Stimulated activated naive B cell treated with anti-CD40 and anti-IgM and Interleukin-4, amounts not matched to agents 10 μg/mL and 1 μg/mL and 100 μg/mL, for 72 hours (primary cell): ENCODE measurements around the gene HOXC12.

Source experiments
- ATAC-seq, 2 donors: fragments of 150-1000 bp; cut with Tn5 transposase; replicated peaks; 2 replicates each; pipeline ENCODE4 v1.10.0; 2021; ENCODE audit warnings: moderate library complexity in 1 of 2
- DNase-seq: peaks from one replicate; pipeline ENCODE4 v3.0.0; 2021
- H3K27ac Mint-ChIP-seq: one replicate; pipeline ENCODE4 v1.8.0; 2022; ENCODE audit warnings: mild to moderate bottlenecking, mixed read lengths
- H3K27me3 Mint-ChIP-seq, 2 donors: one replicate each; pipeline ENCODE4 v1.8.0; 2022; ENCODE audit warnings: mixed read lengths in 2 of 2
- H3K36me3 Mint-ChIP-seq, 2 donors: one replicate each; pipeline ENCODE4 v1.8.0; 2022; ENCODE audit warnings: mixed read lengths in 2 of 2, mild to moderate bottlenecking in 1 of 2
- H3K4me1 Mint-ChIP-seq, 2 donors: one replicate each; pipeline ENCODE4 v1.8.0; 2022; ENCODE audit warnings: mixed read lengths in 2 of 2, mild to moderate bottlenecking in 1 of 2
- H3K4me3 Mint-ChIP-seq, 2 donors: one replicate each; pipeline ENCODE4 v1.8.0; 2022; ENCODE audit warnings: mild to moderate bottlenecking in 2 of 2, mixed read lengths in 2 of 2, moderate library complexity in 1 of 2
- H3K9me3 Mint-ChIP-seq, 2 donors: one replicate each; pipeline ENCODE4 v1.8.0; 2022; ENCODE audit warnings: mixed read lengths in 2 of 2, mild to moderate bottlenecking in 1 of 2

The HOXC12 gene

GRCh38 chr12:53937099-53937498 is 17.6 kb upstream of the HOXC12 start:
- Mint-ChIP-seq H3K27ac (peak overlapping the region; percentile 37), H3K4me1 (peaks cover 9 to 13% of the 10 kb centered on the region in 2 donors), H3K27me3 (peaks cover 89 to 99% of the 10 kb centered on the region in 2 donors), H3K9me3 (no peaks in the 10 kb centered on the region), H3K36me3 (peaks cover 0 to 1% of the 10 kb centered on the region in 2 donors), H3K4me3 (no peak overlapping the region)
- ATAC-seq (no peak), DNase-seq (no peak)

- H3K9me3 Mint-ChIP-seq, result no peaks in the 10 kb centered on the region
- peak overlapping the region; percentile 73 for H3K27ac Mint-ChIP-seq
Measured at GRCh38 chr12:53937596-53938325, 16.9 kb upstream of the HOXC12 start.

GRCh38 chr12:53938326-53939140 is 16.2 kb upstream of the HOXC12 start, which contains the start of gene HOXC13:
Gene HOXC13 (plus strand): TSS chr12:53938831. CDS start chr12:53938907, 76 bp downstream.
- DNase-seq (no peak), ATAC-seq (no peak)
- Mint-ChIP-seq H3K27ac (peak within 1 kb of the TSS; percentile 73), H3K27me3 (peaks cover 88 to 99% of the 10 kb centered on the region in 2 donors), H3K4me3 (no peak within 1 kb of the TSS), H3K9me3 (no peaks in the 10 kb centered on the region), H3K36me3 (peaks cover 0 to 1% of the 10 kb centered on the region in 2 donors), H3K4me1 (peaks cover 9 to 13% of the 10 kb centered on the region in 2 donors)

More at GRCh38 chr12:53937596-53938325, 16.9 kb upstream of the HOXC12 start:
- Mint-ChIP-seq H3K36me3 (peaks cover 0 to 1% of the 10 kb centered on the region in 2 donors), H3K4me1 (peaks cover 9 to 13% of the 10 kb centered on the region in 2 donors), H3K27me3 (peaks cover 88 to 99% of the 10 kb centered on the region in 2 donors), H3K4me3 (no peak overlapping the region)
- ATAC-seq, result no peak
- no peak for DNase-seq

GRCh38 chr12:53939141-53940108 is 15.3 kb upstream of the HOXC12 start:
- DNase-seq (no peak), ATAC-seq (no peak)
- Mint-ChIP-seq H3K36me3 (peaks cover 0 to 1% of the 10 kb centered on the region in 2 donors), H3K9me3 (no peaks in the 10 kb centered on the region), H3K4me3 (peak overlapping the region in 1 of 2 donors; percentile 35), H3K27me3 (peaks cover 88 to 99% of the 10 kb centered on the region in 2 donors), H3K4me1 (peaks cover 9 to 13% of the 10 kb centered on the region in 2 donors), H3K27ac (peak overlapping the region; percentile 59)

GRCh38 chr12:53940443-53941014 is 14.2 kb upstream of the HOXC12 start:
- ATAC-seq (no peak), DNase-seq (no peak)
- Mint-ChIP-seq H3K27ac (no peak overlapping the region), H3K36me3 (peaks cover 0 to 1% of the 10 kb centered on the region in 2 donors), H3K9me3 (no peaks in the 10 kb centered on the region), H3K4me1 (peaks cover 6 to 12% of the 10 kb centered on the region in 2 donors), H3K27me3 (peaks cover 85 to 99% of the 10 kb centered on the region in 2 donors), H3K4me3 (no peak overlapping the region)

- peaks cover 4 to 7% of the 10 kb centered on the region in 2 donors for H3K4me1 Mint-ChIP-seq
- ATAC-seq (no peak), DNase-seq (no peak)
- H3K9me3 Mint-ChIP-seq, result no peaks in the 10 kb centered on the region
- no peak overlapping the region for H3K4me3 Mint-ChIP-seq
- H3K27me3 Mint-ChIP-seq, result peaks cover 85 to 99% of the 10 kb centered on the region in 2 donors
- no peaks in the 10 kb centered on the region for H3K36me3 Mint-ChIP-seq
- H3K27ac Mint-ChIP-seq, result no peak overlapping the region
Measured at GRCh38 chr12:53941187-53941586, 13.5 kb upstream of the HOXC12 start.

- Mint-ChIP-seq H3K9me3 (no peaks in the 10 kb centered on the region), H3K36me3 (no peaks in the 10 kb centered on the region), H3K4me3 (no peak overlapping the region), H3K4me1 (peaks cover 3 to 7% of the 10 kb centered on the region in 2 donors), H3K27ac (no peak overlapping the region), H3K27me3 (peaks cover 85 to 99% of the 10 kb centered on the region in 2 donors)
- DNase-seq (no peak), ATAC-seq (no peak)
Measured at GRCh38 chr12:53941750-53942149, 13.0 kb upstream of the HOXC12 start.

GRCh38 chr12:53942467-53942997 is 12.2 kb upstream of the HOXC12 start:
- ATAC-seq, result no peak
- H3K27ac Mint-ChIP-seq, result no peak overlapping the region
- H3K27me3 Mint-ChIP-seq, result peaks cover 83 to 95% of the 10 kb centered on the region in 2 donors

GRCh38 chr12:53944209-53944608 is 10.5 kb upstream of the HOXC12 start:
- Mint-ChIP-seq H3K4me3 (no peak overlapping the region), H3K4me1 (peaks cover 2 to 7% of the 10 kb centered on the region in 2 donors), H3K27me3 (peaks cover 87 to 95% of the 10 kb centered on the region in 2 donors), H3K36me3 (no peaks in the 10 kb centered on the region), H3K27ac (no peak overlapping the region), H3K9me3 (no peaks in the 10 kb centered on the region)
- no peak for DNase-seq
- no peak for ATAC-seq

More at GRCh38 chr12:53942467-53942997, 12.2 kb upstream of the HOXC12 start:
- no peak overlapping the region for H3K4me3 Mint-ChIP-seq
- peaks cover 2 to 7% of the 10 kb centered on the region in 2 donors for H3K4me1 Mint-ChIP-seq
- H3K9me3 Mint-ChIP-seq, result no peaks in the 10 kb centered on the region
- DNase-seq, result no peak
- no peaks in the 10 kb centered on the region for H3K36me3 Mint-ChIP-seq

- DNase-seq (no peak), ATAC-seq (no peak)
- H3K9me3 Mint-ChIP-seq, result no peaks in the 10 kb centered on the region
- peaks cover 87 to 95% of the 10 kb centered on the region in 2 donors for H3K27me3 Mint-ChIP-seq
- H3K36me3 Mint-ChIP-seq, result no peaks in the 10 kb centered on the region
- peaks cover 0 to 7% of the 10 kb centered on the region in 2 donors for H3K4me1 Mint-ChIP-seq
- peak overlapping the region; percentile 39 for H3K27ac Mint-ChIP-seq
- H3K4me3 Mint-ChIP-seq, result no peak overlapping the region
Measured at GRCh38 chr12:53944907-53945847, 9.5 kb upstream of the HOXC12 start.

GRCh38 chr12:53947743-53948142 is 7.0 kb upstream of the HOXC12 start:
- DNase-seq (no peak), ATAC-seq (no peak)
- Mint-ChIP-seq H3K9me3 (no peaks in the 10 kb centered on the region), H3K27ac (no peak overlapping the region), H3K4me3 (no peak overlapping the region), H3K4me1 (peaks cover 4 to 15% of the 10 kb centered on the region in 2 donors), H3K36me3 (no peaks in the 10 kb centered on the region), H3K27me3 (peaks cover 85 to 95% of the 10 kb centered on the region in 2 donors)
